Left lung (tissue), 10 donors: ENCODE measurements around the gene C10orf90. TPM values are rescaled to one million over a fixed set of nuclear protein-coding genes. Genes with fewer than 3 reads are reported as not detected.

Experiments
- ATAC-seq: fragments of 200-7000 bp; cut with Tn5 transposase; one replicate; pipeline ENCODE4 v1.9.1; 2020; ENCODE audit warnings: moderate library complexity
- DNase-seq, 4 donors: peaks; one replicate each; pipeline ENCODE4 v3.0.0-alpha.2; 2013 to 2020
- H3K27ac ChIP-seq, 2 donors: fragments of 200-600 bp; sonication (generic) in 1 of 2; one replicate each; pipeline versions ENCODE4 v1.5.0 to v1.8.0; 2020 to 2021
- H3K27me3 ChIP-seq, 2 donors: fragments of 200-600 bp; sonication (generic) in 1 of 2; one replicate each; pipeline versions ENCODE4 v1.5.0 to v1.8.0; 2020 to 2021
- H3K36me3 ChIP-seq, 2 donors: fragments of 200-600 bp; sonication (generic) in 1 of 2; one replicate each; pipeline versions ENCODE4 v1.5.0 to v1.8.0; 2020 to 2021
- H3K4me1 ChIP-seq, 2 donors: fragments of 200-600 bp; one replicate each; pipeline ENCODE4 v1.8.0; 2021
- H3K4me3 ChIP-seq, 2 donors: fragments of 200-600 bp; sonication (generic) in 1 of 2; one replicate each; pipeline versions ENCODE4 v1.5.0 to v1.8.0; 2020 to 2021; ENCODE audit warnings: mild to moderate bottlenecking in 1 of 2
- H3K9me3 ChIP-seq, 2 donors: fragments of 200-600 bp; sonication (generic) in 1 of 2; one replicate each; pipeline versions ENCODE4 v1.5.0 to v1.8.0; 2020 to 2021
- CTCF ChIP-seq, 2 donors: fragments of 200-600 bp; sonication (generic) in 1 of 2; IDR thresholded peaks; one replicate each; pipeline versions ENCODE4 v1.5.0 to v1.8.0; 2021; ENCODE audit warnings: antibody characterized with exemption in 2 of 2
- intact Hi-C, 2 donors: fragments of 100-400 bp; cut with DNase I; formaldehyde crosslinking; loops; one replicate each; pipeline versions ENCODE4 v1.11.2 to v1.14.2; 2022
- polyA plus RNA-seq, 6 donors: library from polyadenylated mRNA; unstranded; fragments of 120-200 nt; gene quantifications; one replicate each; pipeline ENCODE4 v1.2.1, GENCODE V29; 2013; ENCODE audit not compliant: insufficient read length in 6 of 6
- total RNA-seq, 2 donors: library from RNA; stranded (reverse); fragmentation: NEBNext Ultra II Directional; extraction: Animal tissue kit (Norgen Biotek cat#: 25700); gene quantifications; one replicate each; pipeline ENCODE4 v1.2.1, GENCODE V29; 2021
- donor health status: DM: no; HTN: yes; CAD: no.
- donor health status: DM: no; HTN: no; CAD: no.

The C10orf90 gene
- total and polyA plus RNA-seq, 8 donors: 12.6 to 29.8 (median 20.5) TPM; not detected in 2

- no peak overlapping the region for H3K27ac ChIP-seq
- H3K4me1 ChIP-seq: no peaks in the 10 kb centered on the region
- TF ChIP-seq CTCF (IDR thresholded peaks at IDR 0.05): no peak
- H3K27me3 ChIP-seq: peaks cover 0 to 6% of the 10 kb centered on the region in 2 donors
- no peak for DNase-seq
- peaks cover 0 to 2% of the 10 kb centered on the region in 2 donors for H3K9me3 ChIP-seq
- no peaks in the 10 kb centered on the region for H3K36me3 ChIP-seq
- H3K4me3 ChIP-seq: no peak overlapping the region
- no peak for ATAC-seq
- intact Hi-C loops: no loop called here
These were observed 5.4 kb upstream of the C10orf90 start for GRCh38 chr10:126675656-126676438.

GRCh38 chr10:126674741-126675515 is 4.4 kb upstream of the C10orf90 start:
- Histone ChIP-seq H3K4me1 (no peaks in the 10 kb centered on the region), H3K27ac (no peak overlapping the region), H3K9me3 (peaks cover 0 to 2% of the 10 kb centered on the region in 2 donors), H3K36me3 (no peaks in the 10 kb centered on the region), H3K4me3 (no peak overlapping the region), H3K27me3 (peaks cover 0 to 16% of the 10 kb centered on the region in 2 donors)
- TF ChIP-seq CTCF (IDR thresholded peaks at IDR 0.05): no peak
- ATAC-seq: no peak
- no peak for DNase-seq
- intact Hi-C loops: no loop called here

- no peak for DNase-seq
- no peak overlapping the region for H3K27ac ChIP-seq
- H3K4me3 ChIP-seq: no peak overlapping the region
These were observed 3.1 kb upstream of the C10orf90 start for GRCh38 chr10:126673565-126673964.

GRCh38 chr10:126671402-126671975 is 996 bp upstream of the C10orf90 start:
- intact Hi-C loops: no loop called here
- Histone ChIP-seq H3K36me3 (no peaks in the 10 kb centered on the region), H3K9me3 (peaks cover 0 to 2% of the 10 kb centered on the region in 2 donors), H3K27me3 (peaks cover 0 to 21% of the 10 kb centered on the region in 2 donors), H3K27ac (no peak overlapping the region), H3K4me3 (no peak overlapping the region), H3K4me1 (no peaks in the 10 kb centered on the region)
- ATAC-seq (no peak), DNase-seq (no peak)
- no peak for TF ChIP-seq CTCF (IDR thresholded peaks at IDR 0.05)

More at GRCh38 chr10:126673565-126673964, 3.1 kb upstream of the C10orf90 start:
- Histone ChIP-seq H3K27me3 (peaks cover 0 to 16% of the 10 kb centered on the region in 2 donors), H3K4me1 (no peaks in the 10 kb centered on the region), H3K36me3 (no peaks in the 10 kb centered on the region), H3K9me3 (peaks cover 0 to 2% of the 10 kb centered on the region in 2 donors)
- intact Hi-C loops: no loop called here
- ATAC-seq: no peak
- TF ChIP-seq CTCF (IDR thresholded peaks at IDR 0.05): no peak

- Histone ChIP-seq H3K36me3 (no peaks in the 10 kb centered on the region), H3K4me1 (no peaks in the 10 kb centered on the region), H3K27me3 (peaks cover 0 to 21% of the 10 kb centered on the region in 2 donors), H3K9me3 (peaks cover 0 to 2% of the 10 kb centered on the region in 2 donors), H3K4me3 (no peak overlapping the region), H3K27ac (no peak overlapping the region)
- no peak for TF ChIP-seq CTCF (IDR thresholded peaks at IDR 0.05)
- DNase-seq: no peak
- ATAC-seq: no peak
- intact Hi-C loops: no loop called here
These were observed 385 bp upstream of the C10orf90 start for GRCh38 chr10:126670895-126671261.
